GM12878 (cell line): ENCODE results near the gene PDK1. TPM values are rescaled to one million over a fixed set of nuclear protein-coding genes. Genes with fewer than 3 reads are reported as not detected.

Source experiments
- ATAC-seq: fragments of 200-7000 bp; cut with Tn5 transposase; 3 replicates; pipeline ENCODE4 v1.9.1; 2020; ENCODE audit warnings: mild to moderate bottlenecking, moderate library complexity
- BruUV-seq: library from RNA; stranded (reverse); fragments of 400-500 nt; replicated peaks from 2 replicates; lab custom pipeline; 2021; lab: Mats Ljungman, UMichigan
- CTCF ChIA-PET: fragments of 300-600 bp; sonication (Branson Sonifier 250); formaldehyde crosslinking; extraction: SDS; loops from one replicate; lab custom pipeline; 2021; ENCODE audit warnings: inconsistent platforms; lab: Yijun Ruan, JAX
- POLR2A ChIA-PET: fragments of 350-600 bp; formaldehyde crosslinking; extraction: SDS; loops from one replicate; lab custom pipeline; 2021; ENCODE audit warnings: inconsistent platforms; lab: Charles Lee
- RAD21 ChIA-PET: fragments of 300-600 bp; sonication (Branson Sonifier 250); formaldehyde crosslinking; loops from one replicate; lab custom pipeline; 2023; ENCODE audit warnings: antibody characterized with exemption; ENCODE audit not compliant: unreplicated experiment; lab: Charles Lee
- SMC1A ChIA-PET: fragments of 300-600 bp; sonication (Branson Sonifier 250); formaldehyde crosslinking; loops from one replicate; lab custom pipeline; 2023; ENCODE audit not compliant: unreplicated experiment, uncharacterized antibody; lab: Charles Lee
- DNase-seq: peaks from one replicate; pipeline ENCODE4 v3.0.0-alpha.2; 2011; ENCODE audit warnings: low read depth, low spot score
- FAIRE-seq: peaks from 3 replicates; lab custom pipeline; 2011; peaks lifted over from hg19 to GRCh38; lab: Jason Lieb, UNC
- H2AFZ ChIP-seq: 2 replicates; pipeline ENCODE4 v1.6.0; 2011; ENCODE audit warnings: low read depth, low read length, control low read depth; ENCODE audit not compliant: control insufficient read depth
- H3K27ac ChIP-seq: 2 replicates; pipeline ENCODE4 v1.5.1; 2011; ENCODE audit warnings: control low read depth; ENCODE audit not compliant: control insufficient read depth, insufficient read depth
- H3K27me3 ChIP-seq, 2 experiments: replicated peaks in 1 of 2; 2 replicates each; pipeline versions ENCODE4 v1.6.0 to v1.6.1; 2011; ENCODE audit warnings: low read length in 1 of 2; ENCODE audit not compliant: control insufficient read depth in 2 of 2, insufficient read depth in 2 of 2
- H3K36me3 ChIP-seq, 2 experiments: 2 replicates each; pipeline ENCODE4 v1.5.1; 2011; ENCODE audit warnings: low read length in 1 of 2; ENCODE audit not compliant: control insufficient read depth in 2 of 2, insufficient read depth in 2 of 2
- H3K4me1 ChIP-seq: 2 replicates; pipeline ENCODE4 v1.6.1; 2011; ENCODE audit warnings: mild to moderate bottlenecking, low read length, moderate library complexity, mixed read lengths; ENCODE audit not compliant: control insufficient read depth, insufficient read depth
- H3K4me2 ChIP-seq: 2 replicates; pipeline ENCODE4 v1.6.0; 2011; ENCODE audit warnings: control low read depth; ENCODE audit not compliant: control insufficient read depth, insufficient read depth
- H3K4me3 ChIP-seq: fragments of 200-600 bp; sonication (generic); 2 replicates; pipeline ENCODE4 v1.5.1; 2016
- H3K79me2 ChIP-seq: 2 replicates; pipeline ENCODE4 v1.6.0; 2011; ENCODE audit warnings: low read length; ENCODE audit not compliant: control insufficient read depth, insufficient read depth
- H3K9ac ChIP-seq: 2 replicates; pipeline ENCODE4 v1.8.0; 2011; ENCODE audit warnings: low read length, control low read depth, mixed read lengths; ENCODE audit not compliant: control insufficient read depth, insufficient read depth
- H3K9me3 ChIP-seq: replicated peaks from 3 replicates; pipeline ENCODE4 v1.5.1; 2011; ENCODE audit warnings: mild to moderate bottlenecking, low read length; ENCODE audit not compliant: control insufficient read depth, insufficient read depth
- H4K20me1 ChIP-seq: 2 replicates; pipeline ENCODE4 v1.6.0; 2011; ENCODE audit not compliant: control insufficient read depth, insufficient read depth
- FOS ChIP-seq: IDR thresholded peaks from 3 replicates; pipeline ENCODE4 v1.6.1; 2011; ENCODE audit warnings: borderline replicate concordance; ENCODE audit not compliant: insufficient read length; ENCODE audit errors: extremely low read depth
- GATAD2B ChIP-seq: fragments of 450-650 bp; conservative IDR thresholded peaks from 2 replicates; pipeline ENCODE4 v1.6.1; 2017; ENCODE audit warnings: low read depth, mild to moderate bottlenecking, moderate library complexity
- JUNB ChIP-seq: IDR thresholded peaks from 2 replicates; pipeline ENCODE4 v1.6.1; 2016; ENCODE audit warnings: antibody characterized with exemption, mild to moderate bottlenecking
- NFXL1 ChIP-seq: fragments of 450-650 bp; IDR thresholded peaks from 2 replicates; pipeline ENCODE4 v1.6.1; 2017; ENCODE audit warnings: antibody characterized with exemption, mild to moderate bottlenecking, borderline replicate concordance
- POU2F2 ChIP-seq: IDR thresholded peaks from 3 replicates; pipeline ENCODE4 v1.6.1; 2011; ENCODE audit warnings: low read depth, mild to moderate bottlenecking, low read length, borderline replicate concordance
- SP1 ChIP-seq: IDR thresholded peaks from one replicate; pipeline ENCODE4 v1.6.1; 2011; ENCODE audit warnings: low read depth, low read length
- STAT3 ChIP-seq: IDR thresholded peaks from 2 replicates; pipeline ENCODE4 v1.6.1; 2011; ENCODE audit warnings: low read depth, low read length, improper control_type of control experiment
- WGBS: methylation state at CpG from one replicate; pipeline ENCODE4 v1.1.6; 2016; ENCODE audit warnings: low lambda C conversion rate; ENCODE audit not compliant: insufficient replicate concordance, insufficient coverage; ENCODE audit errors: missing lambda C conversion rate; 5-methylcytosine and 5-hydroxymethylcytosine counted together
- in situ Hi-C: fragments of 300-500 bp; cut with MboI; formaldehyde crosslinking; loops from 9 replicates; pipeline ENCODE4 v1.14.3; 2018; ENCODE audit warnings: mixed read lengths
- intact Hi-C: fragments of 100-400 bp; cut with micrococcal nuclease; formaldehyde crosslinking; loops from one replicate; pipeline ENCODE4 v1.14.2; 2022; ENCODE audit not compliant: unreplicated experiment
- polyA plus RNA-seq, 11 experiments: library from polyadenylated mRNA; depleted of rRNA in 4 of 11; unstranded in 6 of 11; stranded (reverse) in 5 of 11; fragments of >200 nt; fragmentation: Nextera tagmentation in 4 of 11; fragmentation: Illumina TruSeq in 1 of 11; extraction: Ambion mirVana in 4 of 11; extraction: Trizol in 1 of 11; gene quantifications; 1 replicate in 1 of 11; 2 replicates in 10 of 11; pipeline versions ENCODE4 v1.2.1 to v1.2.3, GENCODE V29; 2011 to 2016; ENCODE audit warnings: inconsistent platforms in 2 of 11, missing spikeins in 2 of 11, low read depth in 1 of 11
- total RNA-seq, 4 experiments: library from RNA; depleted of rRNA in 3 of 4; stranded (reverse); fragments of >200 nt in 3 of 4; fragmentation: Illumina TruSeq in 1 of 4; extraction: Trizol in 1 of 4; gene quantifications; 2 replicates each; pipeline versions ENCODE4 v1.2.1 to v1.2.3, GENCODE V29; 2013 to 2021
- TF ChIP-seq, protein P1 (sequence below): IDR thresholded peaks from 2 replicates; pipeline ENCODE4 v1.6.1; 2012; ENCODE audit warnings: low read length, inconsistent platforms

Gene PDK1
- total and polyA plus RNA-seq, 10 of the 15 experiments (the other 5 are each of a cell fraction or from before 2014, with no cell fraction given): 5.3 to 128 (median 17.1) TPM

DNA sequence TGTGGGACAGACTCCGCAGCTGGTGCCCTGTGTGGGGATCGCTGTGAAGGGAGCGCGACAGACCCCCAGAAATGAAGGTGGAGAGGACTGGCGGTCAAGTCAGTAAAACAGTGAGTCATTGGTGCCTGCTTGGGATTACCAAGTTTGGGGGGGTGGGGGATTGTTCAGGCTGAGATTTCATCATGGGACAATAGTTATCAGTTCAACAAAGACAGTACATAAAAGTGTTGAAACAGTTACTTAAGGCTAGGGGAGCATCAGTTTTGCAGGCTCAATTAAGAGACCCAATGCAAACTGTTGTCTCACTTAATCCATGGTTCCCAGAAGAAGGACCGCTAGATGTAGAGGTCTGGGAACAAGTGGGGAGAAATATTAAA lies 42.4 kb upstream of the PDK1 start:
- H3K4me2 ChIP-seq: no peak overlapping the region
- H3K9me3 ChIP-seq: peaks cover 20% of the 10 kb centered on the region
- DNase-seq (no peak), ATAC-seq (no peak), FAIRE-seq (no peak)
- H3K36me3 ChIP-seq: no peaks in the 10 kb centered on the region
- ChIA-PET RAD21 (no interaction called here), POLR2A (no interaction called here), CTCF (no interaction called here), SMC1A (no interaction called here)
- intact Hi-C loops (no loop called here), in situ Hi-C loops (no loop called here)
- no TSS peak for BruUV-seq
- no peaks in the 10 kb centered on the region for H4K20me1 ChIP-seq
- no peaks in the 10 kb centered on the region for H3K4me1 ChIP-seq
- H3K27ac ChIP-seq: no peak overlapping the region
- no peak overlapping the region for H3K9ac ChIP-seq
- 97% methylated on average over 6 of the region's 6 CpGs for WGBS
- no peak overlapping the region for H3K4me3 ChIP-seq
- no peaks in the 10 kb centered on the region for H3K27me3 ChIP-seq
- H3K79me2 ChIP-seq: no peaks in the 10 kb centered on the region
- no peak for TF ChIP-seq FOS
- no peak for TF ChIP-seq STAT3
- TF ChIP-seq SP1: no peak
- TF ChIP-seq GATAD2B: no peak
- no peak for TF ChIP-seq NFXL1
- no peak overlapping the region for H2AFZ ChIP-seq

DNA sequence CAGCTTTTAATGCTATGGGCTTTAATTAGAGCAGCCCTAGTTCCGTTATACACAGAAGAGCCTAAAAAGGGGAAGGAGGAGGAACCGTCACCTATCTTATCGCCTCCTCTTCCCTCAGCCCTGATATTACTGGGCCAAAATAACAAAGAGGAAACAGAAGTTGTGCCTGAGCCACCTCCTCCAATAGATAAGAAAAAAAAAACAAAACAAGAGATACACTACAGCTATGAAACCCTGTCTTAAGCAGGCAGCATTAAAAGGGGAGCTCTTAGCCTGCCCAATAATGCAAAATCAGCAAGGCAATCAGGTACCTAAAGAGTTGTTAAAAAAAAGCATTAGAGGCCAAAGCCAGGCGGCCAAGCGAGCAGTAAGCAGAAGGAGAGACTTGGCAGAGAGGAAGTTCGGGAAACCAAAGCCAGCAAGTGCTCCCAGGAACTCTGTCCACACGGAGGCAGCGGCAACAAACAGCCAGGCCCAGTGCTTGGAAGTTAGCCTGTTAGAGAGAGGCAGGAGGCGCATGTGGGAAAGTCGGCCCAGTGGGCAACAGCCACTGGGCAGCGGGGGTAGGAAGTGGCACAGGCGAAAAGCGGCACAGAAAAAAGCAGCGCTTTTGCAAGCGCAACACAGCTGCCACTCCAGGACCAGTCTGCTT lies 41.8 kb upstream of the PDK1 start:
- intact Hi-C loops: no loop called here
- peaks cover 20% of the 10 kb centered on the region for H3K9me3 ChIP-seq
- no peak for TF ChIP-seq POU2F2
- TF ChIP-seq STAT3: no peak
- TF ChIP-seq JUNB: no peak
- TF ChIP-seq, protein P1, sequence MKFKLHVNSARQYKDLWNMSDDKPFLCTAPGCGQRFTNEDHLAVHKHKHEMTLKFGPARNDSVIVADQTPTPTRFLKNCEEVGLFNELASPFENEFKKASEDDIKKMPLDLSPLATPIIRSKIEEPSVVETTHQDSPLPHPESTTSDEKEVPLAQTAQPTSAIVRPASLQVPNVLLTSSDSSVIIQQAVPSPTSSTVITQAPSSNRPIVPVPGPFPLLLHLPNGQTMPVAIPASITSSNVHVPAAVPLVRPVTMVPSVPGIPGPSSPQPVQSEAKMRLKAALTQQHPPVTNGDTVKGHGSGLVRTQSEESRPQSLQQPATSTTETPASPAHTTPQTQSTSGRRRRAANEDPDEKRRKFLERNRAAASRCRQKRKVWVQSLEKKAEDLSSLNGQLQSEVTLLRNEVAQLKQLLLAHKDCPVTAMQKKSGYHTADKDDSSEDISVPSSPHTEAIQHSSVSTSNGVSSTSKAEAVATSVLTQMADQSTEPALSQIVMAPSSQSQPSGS: no peak
- 69% methylated on average over 15 of the region's 15 CpGs for WGBS
- H3K4me3 ChIP-seq: no peak overlapping the region
- POLR2A ChIA-PET: no interaction called here
- H3K79me2 ChIP-seq: no peaks in the 10 kb centered on the region
- no peak overlapping the region for H3K4me2 ChIP-seq
- BruUV-seq: no TSS peak
- ATAC-seq (no peak), FAIRE-seq (no peak), DNase-seq (no peak)
- no peaks in the 10 kb centered on the region for H3K36me3 ChIP-seq
- CTCF ChIA-PET: no interaction called here
- in situ Hi-C loops: no loop called here
- RAD21 ChIA-PET: no interaction called here
- H3K27ac ChIP-seq: no peak overlapping the region
- no peaks in the 10 kb centered on the region for H3K27me3 ChIP-seq
- H2AFZ ChIP-seq: no peak overlapping the region
- SMC1A ChIA-PET: interaction anchor here (0.6 kb wide), 1 partner anchor 13 kb away, joined by 3 read pairs; no protein-coding TSS in a partner anchor
- no peaks in the 10 kb centered on the region for H4K20me1 ChIP-seq
- no peak overlapping the region for H3K9ac ChIP-seq
- H3K4me1 ChIP-seq: no peaks in the 10 kb centered on the region
